CD4-positive, alpha-beta T cell treated with Interleukin-10 for 1 hour (primary cell): Measurements from ENCODE around the gene DKKL1.
"Not testable (repeated sequence)": the region's sequence is repeated elsewhere in the genome, so short reads cannot be mapped to it uniquely, and the experiment has no call there.

Source experiments
- DNase-seq: peaks from one replicate; pipeline ENCODE4 v3.0.0-alpha.2; 2020

The DKKL1 gene

DNA sequence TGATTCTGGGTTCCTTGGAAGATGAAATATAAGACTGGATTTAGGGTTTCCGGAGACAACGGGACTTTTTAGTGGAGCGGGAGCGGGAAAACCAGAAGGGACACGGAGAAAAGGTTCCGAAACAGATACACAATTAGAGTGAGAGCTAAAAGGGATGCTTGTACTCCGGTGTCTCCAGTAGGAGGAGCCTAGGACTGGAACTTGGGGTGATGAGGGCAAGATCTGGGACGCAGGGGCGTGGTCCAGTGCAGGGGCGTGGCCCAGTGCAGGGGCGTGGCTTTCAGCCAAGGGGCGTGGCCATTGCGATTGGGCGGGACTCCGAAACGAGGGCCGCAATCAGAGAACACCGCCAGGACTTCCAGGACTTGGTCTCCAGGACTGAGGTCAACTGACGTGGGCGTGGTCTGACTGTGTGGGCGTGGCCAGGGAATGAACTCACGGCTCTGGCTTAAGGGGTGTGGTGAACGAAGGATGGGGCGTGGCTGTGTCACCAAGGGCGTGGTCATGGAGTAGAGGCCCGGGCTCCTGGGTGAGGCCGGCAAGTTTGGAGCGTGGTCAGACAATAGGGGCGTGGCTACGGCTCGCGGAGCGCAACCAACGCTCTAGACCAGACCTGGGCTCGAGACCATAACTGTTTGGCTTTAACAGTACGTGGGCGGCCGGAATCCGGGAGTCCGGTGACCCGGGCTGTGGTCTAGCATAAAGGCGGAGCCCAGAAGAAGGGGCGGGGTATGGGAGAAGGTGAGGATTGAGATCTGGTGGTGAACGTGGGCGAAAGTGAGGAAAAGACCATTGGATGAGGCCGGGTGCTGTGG, at the start of gene DKKL1:
TSS of gene DKKL1 (plus strand) at position 610 of the 815 bp plus-strand sequence. CDS start at position 732, 122 bp downstream.
- DNase-seq, result peak; percentile 76

DNA sequence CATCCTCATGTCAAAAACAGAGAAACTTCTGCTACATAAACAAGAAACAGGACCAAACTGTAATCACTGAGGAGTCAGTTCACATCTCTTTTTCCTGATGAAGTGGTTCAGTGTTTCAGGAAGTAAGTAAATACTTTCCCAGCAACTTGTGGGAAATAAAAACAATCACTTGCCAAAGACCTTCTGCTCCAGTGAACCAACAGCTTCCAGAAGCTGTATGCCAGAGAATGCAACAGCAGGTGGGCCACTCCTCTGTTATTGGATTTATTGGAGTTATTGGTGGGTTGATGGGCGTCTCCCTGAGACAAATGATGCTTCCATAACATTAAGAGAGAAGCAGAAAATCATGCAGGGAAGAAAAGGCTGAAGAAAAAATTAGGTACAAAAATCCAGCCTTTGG, 48.6 kb upstream of the DKKL1 start:
- DNase-seq, result no peak

DNA sequence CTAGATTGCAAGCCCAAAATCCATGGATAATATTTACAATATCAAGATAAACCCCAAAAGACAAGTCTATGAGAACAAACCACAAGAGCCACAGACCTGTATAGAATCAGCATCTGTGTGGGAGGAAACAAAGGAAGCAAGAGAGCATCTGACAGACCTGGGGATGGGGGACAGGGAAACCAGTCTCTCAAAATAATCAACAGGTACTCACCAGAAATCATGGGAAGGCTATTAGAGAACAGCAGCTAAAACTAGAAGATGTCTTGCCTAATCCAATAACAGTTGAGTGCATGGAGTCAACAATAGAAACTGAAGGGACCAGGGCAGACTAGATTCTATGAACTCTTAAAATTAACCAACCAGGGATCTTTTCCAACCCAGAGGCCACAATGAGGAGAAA, 47.4 kb upstream of the DKKL1 start:
- no peak for DNase-seq

DNA sequence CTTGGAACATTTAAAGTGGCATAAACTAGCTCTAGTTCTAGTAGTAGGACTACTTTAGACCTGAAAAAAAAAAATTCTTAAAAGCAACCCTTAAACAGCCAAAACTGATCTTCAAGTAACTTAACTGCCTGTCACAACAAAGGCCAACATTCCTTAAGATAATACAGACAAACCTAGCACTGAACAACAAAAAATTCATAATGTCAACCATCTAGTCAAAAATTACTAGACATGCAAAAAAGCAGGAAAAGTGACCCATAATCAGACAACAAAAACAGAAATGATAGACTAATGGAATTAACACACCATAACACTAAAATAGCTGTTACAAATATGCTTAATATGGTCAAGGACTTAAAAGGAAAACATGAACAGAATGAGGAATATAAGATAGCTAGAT, 45.4 kb upstream of the DKKL1 start:
- DNase-seq, result no peak

DNA sequence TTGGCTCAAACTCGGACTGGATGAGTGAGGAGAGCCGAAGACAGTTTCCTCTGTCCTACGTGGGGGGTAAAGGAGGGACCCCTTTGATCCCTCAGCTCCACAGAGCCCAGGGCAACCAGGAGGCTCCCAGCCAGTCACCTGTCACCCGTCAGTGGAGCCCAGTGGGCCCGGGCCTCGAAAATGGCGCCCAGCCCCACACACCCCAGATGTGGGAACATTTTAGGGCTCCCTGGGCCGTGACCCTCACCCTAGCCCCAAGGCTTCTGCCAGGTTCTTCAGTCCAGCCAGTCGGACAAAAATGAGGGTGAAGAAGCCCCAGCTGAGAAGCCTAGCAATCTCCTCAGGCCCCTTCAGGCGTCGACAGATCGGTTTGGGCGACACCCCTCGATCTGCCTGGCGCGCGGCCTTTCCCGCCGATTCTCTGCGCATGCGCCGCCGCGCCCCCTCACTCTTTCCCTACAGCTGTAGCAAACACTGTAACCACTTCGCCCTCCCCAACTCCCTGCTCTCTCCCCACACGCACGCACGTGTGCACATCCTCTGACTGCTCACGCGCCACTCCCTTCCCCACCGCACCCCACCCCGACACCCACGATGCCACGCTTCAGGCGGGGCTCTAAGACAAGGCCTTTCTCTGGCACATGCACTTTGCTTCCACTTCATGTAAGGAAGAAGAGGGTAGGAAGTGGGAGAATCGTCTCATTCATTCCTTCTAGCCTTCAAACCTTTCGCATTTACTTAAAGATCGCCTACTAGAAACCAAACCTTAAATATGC, 38.7 kb upstream of the DKKL1 start, which contains the start of gene SLC6A16:
TSS of gene SLC6A16 (minus strand) at position 391 of the 776 bp plus-strand sequence. CDS start 13,844 bp downstream, outside the sequence.
- DNase-seq, result no peak

DNA sequence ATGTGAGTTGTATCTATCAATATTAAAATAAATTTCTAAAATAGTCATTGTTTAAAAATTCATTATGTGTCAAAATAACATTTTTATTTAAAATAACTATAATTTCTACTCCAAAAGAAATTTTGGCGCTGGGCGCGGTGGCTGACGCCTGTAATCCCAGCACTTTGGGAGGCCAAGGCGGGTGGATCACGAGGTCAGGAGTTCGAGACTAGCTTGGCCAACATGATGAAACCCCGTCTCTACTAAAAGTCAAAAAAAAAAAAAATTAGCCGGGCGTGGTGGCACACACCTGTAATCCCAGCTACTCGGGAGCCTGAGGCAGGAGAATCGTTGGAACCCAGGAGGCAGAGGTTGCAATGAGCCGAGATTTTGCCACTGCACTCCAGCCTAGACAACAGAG, 37.9 kb upstream of the DKKL1 start:
- DNase-seq, result not testable (repeated sequence)

DNA sequence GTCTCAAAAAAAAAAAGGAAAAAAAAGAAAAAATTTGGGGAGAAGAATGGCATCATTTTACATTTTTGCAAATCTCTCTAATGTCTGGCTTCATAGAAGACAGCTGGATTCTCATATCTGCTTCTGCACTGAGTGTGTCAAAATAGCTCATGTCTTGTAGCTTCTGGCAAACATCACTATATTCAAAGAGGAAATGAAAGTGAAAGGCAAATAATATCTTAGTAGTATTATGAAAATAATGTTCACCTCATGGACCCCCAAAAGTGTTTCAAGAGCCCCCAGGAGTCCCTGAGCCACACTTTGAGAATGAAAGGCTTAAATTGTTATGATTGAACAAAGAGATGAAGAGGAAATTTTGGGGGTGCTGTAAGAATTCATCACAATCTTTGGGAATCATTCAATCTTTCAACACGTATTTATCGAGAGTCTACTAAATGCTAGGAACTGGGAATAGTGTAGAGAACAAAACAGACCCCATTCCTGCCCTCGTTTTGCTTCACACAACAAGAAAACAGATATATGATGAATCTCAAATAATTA, 37.4 kb upstream of the DKKL1 start:
- no peak for DNase-seq

DNA sequence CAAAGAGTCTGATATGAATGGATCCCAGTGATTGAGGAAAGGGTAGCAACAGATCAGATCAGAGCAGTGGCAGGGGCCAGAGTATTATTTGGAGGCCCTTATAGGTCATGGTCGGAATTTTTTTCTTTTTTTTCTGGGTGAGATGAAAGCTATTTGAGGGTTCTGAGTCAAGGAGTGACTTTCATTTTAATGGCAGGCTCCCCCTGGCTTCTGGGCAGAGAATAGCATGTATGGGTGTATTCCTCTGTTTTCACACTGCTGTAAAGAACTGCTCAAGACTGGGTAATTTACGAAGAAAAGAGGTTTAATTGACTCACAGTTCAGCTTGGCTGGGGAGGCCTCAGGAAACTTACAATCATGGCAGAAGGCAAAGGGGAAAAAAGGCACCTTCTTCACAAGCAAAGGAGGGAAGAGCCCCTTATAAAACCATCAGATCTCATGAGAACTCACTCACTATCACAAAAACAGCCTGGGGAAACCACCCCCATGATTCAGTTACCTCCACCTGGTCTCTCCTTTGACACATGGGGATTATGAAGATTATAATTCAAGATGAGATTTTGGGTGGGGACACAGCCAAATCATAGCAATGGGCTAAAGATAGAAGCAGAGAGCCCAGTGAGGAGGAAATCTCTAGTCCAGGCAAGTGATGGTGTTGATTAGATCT, 35.7 kb upstream of the DKKL1 start:
- DNase-seq, result peak; percentile 66

DNA sequence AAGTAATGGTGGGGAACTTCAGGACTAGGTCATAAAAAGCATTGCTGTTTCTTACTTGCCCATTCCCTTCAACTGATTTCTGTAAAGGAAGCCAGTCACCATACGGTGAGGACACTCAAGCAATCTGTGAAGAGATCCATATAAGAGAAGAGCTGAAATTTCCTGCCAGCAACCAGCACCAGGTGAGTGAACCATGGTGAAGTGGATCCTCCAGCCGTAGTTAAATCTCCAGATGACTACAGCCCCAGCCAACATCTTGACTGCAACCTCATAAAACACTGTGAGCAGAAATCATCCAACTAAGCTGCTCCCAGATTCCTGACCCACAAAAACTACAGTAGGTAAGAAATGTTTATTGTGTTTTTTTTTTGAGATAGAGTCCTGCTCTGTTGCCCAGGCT, 34.9 kb upstream of the DKKL1 start:
- no peak for DNase-seq

DNA sequence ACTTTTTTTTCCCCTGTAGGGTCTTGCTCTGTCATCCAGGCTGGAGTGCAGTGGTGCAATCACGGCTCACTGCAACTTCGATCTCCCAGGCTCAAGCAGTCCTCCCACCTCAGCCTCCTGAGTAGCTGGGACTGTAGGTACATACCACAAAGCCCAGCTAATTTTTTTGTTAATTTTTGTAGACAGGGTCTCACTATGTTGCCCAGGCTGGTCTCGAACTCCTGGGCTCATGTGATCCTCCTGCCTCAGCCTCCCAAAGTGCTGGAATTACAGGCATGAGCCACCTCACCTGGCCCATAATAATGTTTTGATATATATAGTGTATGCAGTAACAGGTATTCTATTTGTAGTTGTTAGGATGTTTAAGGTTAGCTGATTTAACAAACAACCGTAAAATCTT, 32.5 kb upstream of the DKKL1 start:
- not testable (repeated sequence) for DNase-seq

DNA sequence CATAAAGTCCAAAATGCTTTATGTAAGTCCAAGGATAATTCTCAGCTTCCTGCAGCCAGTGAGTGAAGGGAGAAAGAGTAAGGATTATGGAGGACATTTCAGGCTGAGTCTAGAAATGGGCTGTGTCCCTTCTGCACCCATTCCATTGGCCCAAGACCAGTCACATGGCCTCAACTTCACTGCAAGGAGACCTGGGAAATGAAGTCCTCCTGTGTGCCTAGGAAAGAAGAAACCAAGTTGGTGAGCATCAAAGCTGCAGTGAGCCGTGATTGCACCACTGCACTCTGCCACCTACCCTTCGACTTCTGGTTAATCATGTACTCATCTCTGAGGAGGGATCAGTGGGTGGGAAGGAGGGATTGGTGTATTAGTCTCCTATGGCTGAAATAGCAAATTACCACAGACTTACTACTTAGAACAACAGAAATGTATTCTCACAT, 32.0 kb upstream of the DKKL1 start:
- peak; percentile 79 for DNase-seq

DNA sequence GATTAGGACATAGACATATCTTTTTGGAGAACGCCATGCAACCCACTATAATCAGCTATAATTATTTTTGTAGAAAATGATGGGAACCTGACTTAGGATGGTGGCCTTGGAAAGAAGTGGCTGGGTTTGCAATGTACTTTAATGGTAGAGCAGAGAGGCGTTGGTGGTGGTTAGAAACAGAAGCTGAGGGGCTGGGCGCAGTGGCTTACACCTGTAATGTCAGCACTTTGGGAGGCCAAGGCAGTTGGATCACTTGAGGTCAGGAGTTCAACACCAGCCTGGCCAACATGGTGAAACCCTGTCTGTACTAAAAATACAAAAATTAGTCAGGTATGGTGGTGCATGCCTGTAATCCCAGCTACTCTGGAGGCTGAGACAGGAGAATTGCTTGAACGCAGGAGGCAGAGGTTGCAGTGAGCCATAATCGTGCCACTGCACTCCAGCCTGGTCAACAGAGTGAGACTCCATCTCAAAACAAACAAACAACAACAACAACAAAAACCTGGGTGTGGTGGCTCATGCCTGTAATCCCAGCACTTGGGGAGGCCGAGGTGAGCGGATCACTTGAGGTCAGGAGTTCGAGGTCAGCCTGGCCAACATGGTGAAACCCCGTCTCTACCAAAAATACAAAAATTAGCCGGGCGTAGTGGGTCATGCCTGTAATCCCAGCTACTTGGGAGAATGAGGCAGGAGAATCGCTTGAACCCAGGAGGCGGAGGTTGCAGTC, 30.8 kb upstream of the DKKL1 start:
- DNase-seq, result not testable (repeated sequence)

DNA sequence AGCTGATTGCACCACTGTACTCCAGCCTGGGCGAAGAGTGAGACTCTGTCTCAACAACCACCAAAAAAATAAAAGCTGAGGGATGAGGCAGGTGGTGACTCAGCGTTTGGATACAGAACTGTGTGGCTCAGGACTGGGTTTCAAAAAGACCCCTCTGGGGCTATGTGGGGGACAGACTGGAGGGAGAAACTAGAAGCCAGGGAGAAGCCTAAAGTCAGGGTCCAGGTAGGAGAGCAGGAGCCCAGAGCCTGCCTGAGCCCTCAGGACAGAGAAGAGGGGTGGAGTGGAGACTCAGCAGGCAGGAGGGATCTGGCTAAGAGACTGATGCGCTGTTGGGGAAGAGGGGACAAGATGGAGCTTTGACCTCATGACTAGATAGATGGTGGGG, 30.3 kb upstream of the DKKL1 start:
- no peak for DNase-seq

DNA sequence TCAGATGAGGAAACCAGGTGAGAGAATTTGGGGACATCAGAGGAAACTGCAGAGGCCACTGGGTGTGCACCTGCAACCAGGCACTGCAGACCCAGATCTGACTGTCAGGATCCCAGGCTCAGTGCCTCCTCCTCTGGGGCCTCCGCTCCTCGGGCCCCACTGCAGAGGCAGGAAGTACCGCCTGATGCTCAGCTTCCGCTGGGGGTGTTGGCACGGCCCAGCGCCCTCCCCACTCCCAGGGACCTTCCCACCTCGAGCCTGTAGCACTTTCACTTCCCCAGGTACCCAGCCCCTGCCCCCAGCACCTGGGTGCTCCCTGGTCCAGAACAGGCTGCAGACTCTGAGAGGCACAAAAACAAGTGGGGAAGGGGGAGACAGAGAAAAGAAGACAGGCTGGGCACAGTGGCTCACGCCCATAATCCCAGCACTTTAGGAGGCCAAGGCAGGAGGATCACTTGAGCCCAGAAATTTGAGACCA, 29.8 kb upstream of the DKKL1 start:
- DNase-seq, result peak; percentile 73

DNA sequence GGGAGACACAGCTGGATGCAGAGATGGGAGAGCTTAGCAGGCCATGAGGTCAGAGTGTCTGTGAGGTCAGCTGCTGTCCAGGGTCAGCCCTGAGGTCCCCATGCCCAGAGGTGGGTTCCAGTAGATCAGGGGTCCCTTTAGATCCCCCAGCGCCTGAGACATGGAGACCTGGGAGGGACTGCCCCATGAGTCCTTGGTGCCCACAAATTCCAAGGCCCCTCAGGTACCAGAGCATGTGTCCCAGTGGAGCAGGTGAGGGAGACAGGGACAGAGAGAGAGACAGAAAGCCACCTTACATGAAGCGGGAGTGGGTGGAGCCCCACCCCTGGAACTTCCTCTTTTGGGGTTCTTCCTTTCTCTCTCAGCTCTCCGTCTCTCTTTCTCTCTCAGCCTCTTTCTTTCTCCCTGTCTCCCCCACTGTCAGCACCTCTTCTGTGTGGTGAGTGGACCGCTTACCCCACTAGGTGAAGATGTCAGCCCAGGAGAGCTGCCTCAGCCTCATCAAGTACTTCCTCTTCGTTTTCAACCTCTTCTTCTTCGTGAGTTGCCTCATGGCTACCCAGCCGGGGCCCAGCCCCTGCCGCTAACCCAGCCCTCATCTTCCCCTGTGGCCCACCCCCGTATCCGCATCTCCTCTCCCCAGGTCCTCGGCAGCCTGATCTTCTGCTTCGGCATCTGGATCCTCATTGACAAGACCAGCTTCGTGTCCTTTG, 28.4 kb upstream of the DKKL1 start, which contains the start of gene CD37:
TSS of gene CD37 (plus strand) at position 336 of the 713 bp plus-strand sequence. CDS start at position 471, 135 bp downstream.
- DNase-seq, result peak; percentile 53

DNA sequence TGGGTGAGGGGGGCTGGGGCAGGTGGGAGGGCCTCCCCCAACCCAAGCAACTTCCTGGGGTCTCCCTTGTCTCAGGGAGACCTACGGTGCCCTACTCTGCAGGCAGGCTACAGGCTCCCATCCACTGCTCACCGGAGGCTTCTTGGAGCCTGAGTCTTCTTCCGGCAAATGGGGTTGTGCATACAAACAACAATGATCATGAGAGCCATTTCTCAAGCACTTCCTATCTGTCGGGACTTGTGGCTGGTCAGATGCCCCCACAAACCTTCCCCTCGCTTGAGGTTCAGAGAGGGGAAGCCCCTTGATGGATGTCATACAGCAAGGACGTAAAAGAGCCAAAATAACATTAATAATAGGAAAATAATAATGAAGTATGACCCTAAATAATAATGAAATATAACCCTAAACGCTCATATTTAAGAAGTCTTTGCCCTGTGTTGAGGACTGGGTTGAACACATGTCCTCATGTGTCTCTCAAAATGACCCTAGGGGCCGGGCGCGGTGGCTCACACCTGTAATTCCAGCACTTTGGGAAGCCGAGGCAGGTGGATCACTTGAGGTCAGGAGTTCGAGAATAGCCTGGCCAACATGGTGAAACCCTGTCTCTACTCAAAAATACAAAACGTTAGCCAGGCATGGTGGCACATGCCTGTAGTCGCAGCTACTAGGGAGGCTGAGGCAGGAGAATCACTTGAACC, 27.7 kb upstream of the DKKL1 start:
- peak; percentile 47 for DNase-seq

DNA sequence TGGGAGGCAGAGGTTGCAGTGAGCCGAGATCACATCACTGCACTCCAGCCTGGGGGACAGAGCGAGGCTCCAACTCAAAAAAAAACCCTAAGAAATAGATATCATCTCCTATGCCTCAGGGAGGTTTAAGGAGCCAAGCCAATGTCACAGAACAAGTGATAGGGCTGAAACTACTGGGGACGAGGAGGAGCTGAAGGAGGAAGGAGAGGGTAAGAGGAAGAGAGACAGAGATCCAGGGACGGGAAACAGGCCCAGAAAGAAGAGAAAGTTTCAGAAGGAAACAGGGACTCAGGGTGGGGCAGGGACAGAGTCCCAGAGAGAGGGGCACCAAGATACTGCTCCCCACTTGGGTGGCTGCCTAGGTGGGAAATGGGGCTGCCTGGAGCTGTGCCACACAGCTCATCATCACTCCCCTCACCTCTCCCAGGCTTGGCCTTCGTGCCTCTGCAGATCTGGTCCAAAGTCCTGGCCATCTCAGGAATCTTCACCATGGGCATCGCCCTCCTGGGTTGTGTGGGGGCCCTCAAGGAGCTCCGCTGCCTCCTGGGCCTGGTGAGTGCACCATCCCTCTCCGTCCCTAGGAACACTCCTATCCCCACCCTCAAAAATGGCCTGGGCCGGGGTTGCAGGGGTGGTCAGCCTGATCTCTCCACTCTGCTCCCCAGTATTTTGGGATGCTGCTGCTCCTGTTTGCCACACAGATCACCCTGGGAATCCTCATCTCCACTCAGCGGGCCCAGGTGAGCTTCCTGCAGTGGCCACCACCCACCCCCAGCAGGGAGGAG, 27.0 kb upstream of the DKKL1 start:
- no peak for DNase-seq

DNA sequence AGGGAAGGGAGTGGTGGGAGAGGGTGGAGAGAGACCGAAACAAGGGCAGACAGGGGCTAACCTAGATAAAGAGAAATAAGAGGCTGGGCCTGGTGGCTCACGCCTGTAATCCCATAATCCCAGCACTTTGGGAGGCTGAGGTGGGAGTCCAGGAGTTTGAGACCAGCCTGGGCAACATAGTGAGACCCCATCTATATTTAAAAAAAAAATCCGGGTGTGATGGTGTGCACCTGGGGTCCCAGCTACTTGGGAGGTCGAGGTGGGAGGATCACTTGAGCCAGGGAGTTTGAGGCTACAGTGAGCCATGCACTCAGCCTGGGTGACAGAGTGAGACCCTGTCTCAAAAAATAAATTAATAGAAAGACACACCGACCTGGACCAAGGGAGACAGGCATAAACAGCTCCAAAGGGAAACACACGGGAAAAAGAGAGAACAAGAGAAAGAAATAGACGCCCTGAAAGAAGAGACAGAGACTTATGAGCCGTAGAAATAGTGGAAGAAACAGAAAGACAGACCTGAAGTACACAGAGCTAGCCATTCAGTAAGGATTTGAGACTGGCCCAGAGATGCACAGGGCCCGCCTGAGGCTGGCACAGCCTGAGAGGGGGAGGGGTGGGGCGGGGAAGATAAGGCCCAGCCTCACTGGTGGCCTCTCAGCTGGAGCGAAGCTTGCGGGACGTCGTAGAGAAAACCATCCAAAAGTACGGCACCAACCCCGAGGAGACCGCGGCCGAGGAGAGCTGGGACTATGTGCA, 26.2 kb upstream of the DKKL1 start:
- DNase-seq, result no peak

DNA sequence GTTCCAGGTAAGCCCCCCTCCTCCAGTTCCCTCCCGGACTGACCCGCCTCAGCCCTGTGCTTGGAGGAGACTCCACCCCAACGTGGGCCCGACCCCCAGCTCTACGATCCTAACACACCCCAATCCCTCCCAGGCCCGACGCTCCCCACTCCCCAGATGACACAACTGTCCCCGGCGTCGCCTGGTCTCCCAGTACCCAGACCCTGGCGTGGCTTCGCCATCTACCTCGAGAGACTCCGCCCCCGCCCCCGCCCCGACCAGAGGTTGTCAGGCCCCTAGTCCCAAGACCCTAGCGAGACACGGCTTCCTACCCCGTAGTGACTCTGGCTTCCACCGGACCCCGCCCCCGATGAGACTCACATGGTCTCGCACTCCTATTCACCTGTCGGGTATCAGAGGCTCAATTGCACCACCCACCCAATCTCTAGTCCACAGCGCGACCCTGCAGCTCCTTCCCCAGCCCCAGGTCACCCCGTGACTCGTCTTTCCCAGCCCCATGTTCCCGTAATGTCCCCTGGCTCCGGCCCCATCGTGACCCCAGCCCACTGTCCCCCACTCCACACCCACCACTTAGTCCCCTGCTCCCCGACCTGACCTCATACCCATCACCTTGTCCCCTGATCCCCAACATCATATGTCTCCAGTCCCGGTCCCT, 25.5 kb upstream of the DKKL1 start:
- no peak for DNase-seq
